Measurements from ENCODE around the gene LHFPL6. TPM values are rescaled to one million over a fixed set of nuclear protein-coding genes. Genes with fewer than 3 reads are reported as not detected.

Gene LHFPL6
- total and polyA plus RNA-seq, 8 donors, result 1.8 to 13.4 (median 7.1) TPM

- no peak for TF ChIP-seq CTCF (IDR thresholded peaks at IDR 0.05)
- no peaks in the 10 kb centered on the region for H3K27me3 ChIP-seq
- FAIRE-seq, result no peak
- peaks cover 14 to 19% (median 14%) of the 10 kb centered on the region in 3 donors for H3K4me1 ChIP-seq
- H3K4me3 ChIP-seq, result no peak overlapping the region
- intact Hi-C loops (cut with DNase I), result no loop called here
- no peak for ATAC-seq
- DNase-seq, result no peak
- H3K27ac ChIP-seq, result no peak overlapping the region
- no peaks in the 10 kb centered on the region for H3K36me3 ChIP-seq
- no peaks in the 10 kb centered on the region for H3K9me3 ChIP-seq
Measured at GRCh38 chr13:39450176-39450575, 152.8 kb downstream of the LHFPL6 start.

- H3K36me3 ChIP-seq, result no peaks in the 10 kb centered on the region
- no peak overlapping the region for H3K4me3 ChIP-seq
- 68 to 84% methylated on average over 3 of the region's 3 CpGs for WGBS, 2 donors
- DNase-seq (no peak), FAIRE-seq (no peak), ATAC-seq (no peak)
- intact Hi-C loops (cut with DNase I), result no loop called here
- no peak for TF ChIP-seq CTCF (IDR thresholded peaks at IDR 0.05)
- no peaks in the 10 kb centered on the region for H3K27me3 ChIP-seq
- H3K9me3 ChIP-seq, result no peaks in the 10 kb centered on the region
- H3K27ac ChIP-seq, result no peak overlapping the region
- H3K4me1 ChIP-seq, result peaks cover 14 to 19% (median 14%) of the 10 kb centered on the region in 3 donors
Measured at GRCh38 chr13:39448834-39449233, 154.2 kb downstream of the LHFPL6 start.

- no peak for FAIRE-seq
Measured at GRCh38 chr13:39446865-39447264, 156.1 kb downstream of the LHFPL6 start.

GRCh38 chr13:39444866-39445265, 158.1 kb downstream of the LHFPL6 start:
- no peak for FAIRE-seq
- TF ChIP-seq CTCF (IDR thresholded peaks at IDR 0.05), result no peak
- no peaks in the 10 kb centered on the region for H3K36me3 ChIP-seq

More at GRCh38 chr13:39446865-39447264, 156.1 kb downstream of the LHFPL6 start:
- DNase-seq, result no peak
- no peak for TF ChIP-seq CTCF (IDR thresholded peaks at IDR 0.05)
- Histone ChIP-seq H3K27ac (no peak overlapping the region), H3K4me1 (peaks cover 9 to 13% (median 12%) of the 10 kb centered on the region in 3 donors), H3K4me3 (no peak overlapping the region), H3K27me3 (no peaks in the 10 kb centered on the region), H3K9me3 (no peaks in the 10 kb centered on the region), H3K36me3 (no peaks in the 10 kb centered on the region)
- no peak for ATAC-seq
- WGBS, 2 donors, result 63 to 66% methylated on average over 4 of the region's 4 CpGs
- intact Hi-C loops (cut with DNase I), result no loop called here

GRCh38 chr13:39433651-39434050, 169.3 kb downstream of the LHFPL6 start:
- no peak overlapping the region for H3K4me3 ChIP-seq
- FAIRE-seq, result no peak

More at GRCh38 chr13:39444866-39445265, 158.1 kb downstream of the LHFPL6 start:
- intact Hi-C loops (cut with DNase I), result no loop called here
- no peak overlapping the region for H3K4me3 ChIP-seq
- DNase-seq (no peak), ATAC-seq (no peak)
- H3K9me3 ChIP-seq, result no peaks in the 10 kb centered on the region
- H3K27me3 ChIP-seq, result no peaks in the 10 kb centered on the region
- no peak overlapping the region for H3K27ac ChIP-seq
- H3K4me1 ChIP-seq, result no peaks in the 10 kb centered on the region
- WGBS, 2 donors, result 91 to 97% methylated on average over 2 of the region's 2 CpGs

More at GRCh38 chr13:39433651-39434050, 169.3 kb downstream of the LHFPL6 start:
- intact Hi-C loops (cut with DNase I), result no loop called here
- no peak for TF ChIP-seq CTCF (IDR thresholded peaks at IDR 0.05)
- ATAC-seq (no peak), DNase-seq (no peak)
- peaks cover 0 to 3% (median 0%) of the 10 kb centered on the region in 4 donors for H3K27me3 ChIP-seq
- H3K27ac ChIP-seq, result no peak overlapping the region
- no peaks in the 10 kb centered on the region for H3K9me3 ChIP-seq
- H3K36me3 ChIP-seq, result no peaks in the 10 kb centered on the region
- no peaks in the 10 kb centered on the region for H3K4me1 ChIP-seq
- WGBS, 2 donors, result 36 to 56% methylated on average over 1 of the region's 1 CpG
